Activated B cell treated with CpG ODN at 0.5 μM for 24 hours (primary cell): ENCODE results near the gene ALG8. TPM values are rescaled to one million over a fixed set of nuclear protein-coding genes. Genes with fewer than 3 reads are reported as not detected.

ENCODE experiments used
- ATAC-seq: fragments of 200-7000 bp; cut with Tn5 transposase; one replicate; pipeline ENCODE4 v1.10.0; 2021; ENCODE audit warnings: low read depth, mild to moderate bottlenecking, moderate library complexity
- CTCF ChIA-PET: fragments of 350-600 bp; sonication (Branson Sonifier 250); formaldehyde crosslinking; loops from one replicate; lab custom pipeline; 2021; ENCODE audit warnings: antibody characterized with exemption; lab: Charles Lee
- POLR2A ChIA-PET: fragments of 350-600 bp; sonication (Branson Sonifier 250); formaldehyde crosslinking; loops from one replicate; lab custom pipeline; 2021; ENCODE audit warnings: antibody characterized with exemption; lab: Charles Lee
- DNase-seq: peaks from one replicate; pipeline ENCODE4 v3.0.0; 2022
- H3K27ac Mint-ChIP-seq: one replicate; pipeline ENCODE4 v1.8.0; 2020; ENCODE audit warnings: mixed read lengths
- H3K27me3 Mint-ChIP-seq: one replicate; pipeline ENCODE4 v1.8.0; 2021; ENCODE audit warnings: mixed read lengths
- H3K36me3 Mint-ChIP-seq: one replicate; pipeline ENCODE4 v1.8.0; 2021; ENCODE audit warnings: low read depth, mixed read lengths
- H3K4me1 Mint-ChIP-seq: one replicate; pipeline ENCODE4 v1.8.0; 2021; ENCODE audit warnings: mixed read lengths
- H3K4me3 Mint-ChIP-seq: one replicate; pipeline ENCODE4 v1.8.0; 2020; ENCODE audit warnings: mild to moderate bottlenecking, mixed read lengths
- H3K9me3 Mint-ChIP-seq: one replicate; pipeline ENCODE4 v1.8.0; 2020; ENCODE audit warnings: mixed read lengths
- intact Hi-C: fragments of 100-400 bp; cut with micrococcal nuclease; formaldehyde crosslinking; loops from one replicate; pipeline ENCODE4 v1.15.1; 2024
- total RNA-seq: library from RNA; stranded (reverse); gene quantifications from 2 replicates; pipeline ENCODE4 v1.2.3, GENCODE V29; 2022
- TF ChIP-seq, protein P1 (sequence below): fragments of 200-600 bp; IDR thresholded peaks from one replicate; pipeline ENCODE4 v1.8.0; 2022; ENCODE audit warnings: antibody characterized with exemption, mild to moderate bottlenecking

Gene ALG8
- total RNA-seq, 1 donor from 2014 or later = 46.0 TPM

- Mint-ChIP-seq H3K4me3 (no peak overlapping the region), H3K27me3 (no peaks in the 10 kb centered on the region), H3K27ac (no peak overlapping the region), H3K9me3 (no peaks in the 10 kb centered on the region), H3K4me1 (no peaks in the 10 kb centered on the region), H3K36me3 (no peaks in the 10 kb centered on the region)
- ATAC-seq = no peak
- CTCF ChIA-PET = interaction anchor here (0.7 kb wide), 1 partner anchor 51 kb away, joined by 3 read pairs; no protein-coding TSS in a partner anchor
- POLR2A ChIA-PET = no interaction called here
- DNase-seq = no peak
- TF ChIP-seq, protein P1, sequence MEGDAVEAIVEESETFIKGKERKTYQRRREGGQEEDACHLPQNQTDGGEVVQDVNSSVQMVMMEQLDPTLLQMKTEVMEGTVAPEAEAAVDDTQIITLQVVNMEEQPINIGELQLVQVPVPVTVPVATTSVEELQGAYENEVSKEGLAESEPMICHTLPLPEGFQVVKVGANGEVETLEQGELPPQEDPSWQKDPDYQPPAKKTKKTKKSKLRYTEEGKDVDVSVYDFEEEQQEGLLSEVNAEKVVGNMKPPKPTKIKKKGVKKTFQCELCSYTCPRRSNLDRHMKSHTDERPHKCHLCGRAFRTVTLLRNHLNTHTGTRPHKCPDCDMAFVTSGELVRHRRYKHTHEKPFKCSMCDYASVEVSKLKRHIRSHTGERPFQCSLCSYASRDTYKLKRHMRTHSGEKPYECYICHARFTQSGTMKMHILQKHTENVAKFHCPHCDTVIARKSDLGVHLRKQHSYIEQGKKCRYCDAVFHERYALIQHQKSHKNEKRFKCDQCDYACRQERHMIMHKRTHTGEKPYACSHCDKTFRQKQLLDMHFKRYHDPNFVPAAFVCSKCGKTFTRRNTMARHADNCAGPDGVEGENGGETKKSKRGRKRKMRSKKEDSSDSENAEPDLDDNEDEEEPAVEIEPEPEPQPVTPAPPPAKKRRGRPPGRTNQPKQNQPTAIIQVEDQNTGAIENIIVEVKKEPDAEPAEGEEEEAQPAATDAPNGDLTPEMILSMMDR = no peak
- intact Hi-C loops = no loop called here
Observed at GRCh38 chr11:78164471-78164870, 25.0 kb upstream of the ALG8 start.

- no peak for ATAC-seq
- Mint-ChIP-seq H3K27ac (no peak overlapping the region), H3K36me3 (no peaks in the 10 kb centered on the region), H3K4me3 (no peak overlapping the region), H3K4me1 (no peaks in the 10 kb centered on the region), H3K27me3 (no peaks in the 10 kb centered on the region), H3K9me3 (no peaks in the 10 kb centered on the region)
- ChIA-PET POLR2A (interaction anchor here (0.8 kb wide), 1 partner anchor 200 kb away, joined by 3 read pairs; no protein-coding TSS in a partner anchor), CTCF (no interaction called here)
- intact Hi-C loops = no loop called here
- TF ChIP-seq, protein P1 = no peak
- no peak for DNase-seq
Observed at GRCh38 chr11:78163828-78164227, 24.4 kb upstream of the ALG8 start.

DNA sequence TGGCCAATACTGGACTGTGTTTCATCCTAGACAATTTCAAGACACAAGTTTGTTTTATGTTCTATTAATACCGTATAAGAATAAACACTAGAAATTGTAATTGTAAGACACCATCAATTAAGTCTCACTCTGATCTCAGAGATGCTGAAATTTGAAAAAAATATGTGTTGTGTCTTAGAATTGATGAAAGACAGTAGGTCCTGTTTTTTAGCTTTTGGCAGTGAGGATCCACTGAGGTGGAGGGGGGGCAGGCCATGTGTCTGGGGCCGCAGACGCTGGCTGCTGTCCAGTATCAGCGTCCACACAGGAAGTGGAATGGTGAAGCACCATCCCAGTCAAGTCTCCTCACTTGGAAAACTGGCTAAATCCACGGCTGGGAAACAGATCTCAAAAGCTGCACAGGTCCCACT, 22.5 kb upstream of the ALG8 start:
- Mint-ChIP-seq H3K4me1 (no peaks in the 10 kb centered on the region), H3K4me3 (no peak overlapping the region), H3K9me3 (no peaks in the 10 kb centered on the region), H3K36me3 (no peaks in the 10 kb centered on the region), H3K27ac (no peak overlapping the region), H3K27me3 (no peaks in the 10 kb centered on the region)
- DNase-seq (no peak), ATAC-seq (no peak)
- intact Hi-C loops = no loop called here
- ChIA-PET POLR2A (no interaction called here), CTCF (no interaction called here)
- TF ChIP-seq, protein P1 = no peak

DNA sequence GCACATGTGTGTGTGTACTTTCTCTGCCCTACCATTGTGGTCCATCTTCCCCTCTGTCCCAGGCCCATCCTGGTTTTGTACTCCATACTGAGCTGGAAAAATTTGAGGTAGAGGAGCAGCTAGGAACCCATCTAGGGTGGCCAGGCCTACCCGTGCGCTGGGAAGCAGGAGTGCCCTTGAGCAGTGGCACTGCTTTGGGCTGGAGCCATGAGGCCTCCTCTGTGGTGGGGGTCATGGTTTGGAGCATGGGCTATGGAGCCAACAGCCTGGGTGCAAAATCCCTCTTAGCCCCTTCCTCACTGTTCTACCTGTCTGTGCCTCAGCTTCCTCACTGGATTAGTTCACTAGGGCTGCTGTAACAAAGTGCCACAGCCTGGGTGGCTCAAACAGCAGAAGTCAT, 21.9 kb upstream of the ALG8 start:
- ATAC-seq (no peak), DNase-seq (no peak)
- no peak overlapping the region for H3K27ac Mint-ChIP-seq
- POLR2A ChIA-PET = no interaction called here
- TF ChIP-seq, protein P1 = no peak
- no peaks in the 10 kb centered on the region for H3K9me3 Mint-ChIP-seq
- no peak overlapping the region for H3K4me3 Mint-ChIP-seq
- H3K4me1 Mint-ChIP-seq = no peaks in the 10 kb centered on the region
- CTCF ChIA-PET = no interaction called here
- intact Hi-C loops = no loop called here
- no peaks in the 10 kb centered on the region for H3K36me3 Mint-ChIP-seq
- H3K27me3 Mint-ChIP-seq = no peaks in the 10 kb centered on the region

DNA sequence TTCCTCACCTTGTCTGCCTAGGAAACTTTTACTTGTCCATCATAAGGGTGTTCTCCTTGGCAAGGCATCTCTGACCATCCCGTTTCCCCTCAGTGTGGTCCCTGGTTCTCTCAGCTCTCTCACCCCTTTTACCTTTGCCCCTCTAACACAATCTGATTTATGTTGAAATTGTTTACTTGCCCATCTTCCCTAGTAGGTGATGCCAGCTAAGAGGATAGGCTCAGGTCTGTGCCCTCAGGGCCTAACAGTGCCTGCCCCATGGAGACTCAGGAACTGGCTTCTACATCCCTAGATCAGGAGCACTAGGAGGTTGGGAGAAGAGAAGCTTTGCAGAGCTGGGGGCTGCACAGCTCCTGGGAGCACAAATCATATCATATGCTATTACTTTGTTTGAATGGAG, 21.1 kb upstream of the ALG8 start:
- Mint-ChIP-seq H3K27ac (no peak overlapping the region), H3K4me3 (no peak overlapping the region), H3K36me3 (no peaks in the 10 kb centered on the region), H3K27me3 (no peaks in the 10 kb centered on the region), H3K4me1 (no peaks in the 10 kb centered on the region), H3K9me3 (no peaks in the 10 kb centered on the region)
- ChIA-PET POLR2A (no interaction called here), CTCF (no interaction called here)
- ATAC-seq (no peak), DNase-seq (no peak)
- intact Hi-C loops = no loop called here
- TF ChIP-seq, protein P1 = no peak
